ENCODE results near the gene SLC27A2. TPM values are rescaled to one million over a fixed set of nuclear protein-coding genes. Genes with fewer than 3 reads are reported as not detected.

Gene SLC27A2
- total RNA-seq, 1 donor from 2014 or later: 7.8 TPM

DNA sequence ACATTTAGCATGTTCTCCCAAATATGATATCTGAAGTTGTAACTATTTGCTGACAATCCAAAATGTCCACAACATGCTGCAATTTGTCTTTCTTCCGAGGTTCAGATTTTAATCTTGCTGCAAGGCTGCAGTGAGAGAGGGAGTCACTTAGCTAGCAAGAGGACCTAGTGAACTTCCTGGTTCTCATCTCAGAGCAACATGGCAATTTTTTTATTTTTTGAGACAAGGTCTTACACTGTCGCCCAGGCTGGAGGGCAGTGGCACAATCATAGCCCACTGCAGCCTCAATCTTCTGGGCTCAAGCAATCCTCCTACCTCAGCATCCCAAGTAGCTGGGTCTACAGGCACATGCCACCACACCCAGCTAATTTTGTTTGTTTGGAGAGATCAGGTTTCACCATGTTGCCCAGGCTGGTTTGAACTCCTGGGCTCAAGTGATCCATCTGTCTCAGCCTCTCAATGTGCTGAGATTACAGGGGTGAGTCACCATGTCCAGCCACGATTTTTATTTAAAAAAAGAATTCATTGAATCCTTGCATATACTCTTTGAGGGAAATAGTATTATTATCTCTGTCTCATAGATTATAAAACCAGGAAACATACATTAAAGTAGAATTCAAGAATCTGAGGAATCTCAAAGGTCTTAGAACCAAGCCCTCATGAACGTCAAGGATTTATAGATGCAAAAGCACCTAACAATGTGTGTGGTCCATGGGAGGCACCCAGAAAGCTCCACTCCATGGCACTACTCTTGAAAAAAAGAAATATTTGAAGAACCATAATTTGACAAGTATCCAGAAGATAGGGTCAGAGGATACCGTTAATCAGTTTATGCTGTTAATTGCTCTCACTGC is 74.4 kb downstream of the SLC27A2 start:
- no peaks in the 10 kb centered on the region for H3K36me3 ChIP-seq (ENCODE audit: control insufficient read depth, insufficient read depth, low read length)
- no peaks in the 10 kb centered on the region for H3K27me3 ChIP-seq (ENCODE audit: control insufficient read depth, insufficient read depth, low read length)
- DNase-seq (ENCODE audit: low read depth): no peak
- no peak overlapping the region for H3K4me3 ChIP-seq (ENCODE audit: low read depth, low read length)
- no peak for TF ChIP-seq CTCF (IDR thresholded peaks at IDR 0.05; ENCODE audit: insufficient read depth, low read length, poor library complexity, severe bottlenecking)

- Histone ChIP-seq H3K4me3 (ENCODE audit: low read depth, low read length) (no peak overlapping the region), H3K27me3 (ENCODE audit: control insufficient read depth, insufficient read depth, low read length) (no peaks in the 10 kb centered on the region), H3K36me3 (ENCODE audit: control insufficient read depth, insufficient read depth, low read length) (no peaks in the 10 kb centered on the region)
- DNase-seq (ENCODE audit: low read depth): no peak
- no peak for TF ChIP-seq CTCF (IDR thresholded peaks at IDR 0.05; ENCODE audit: insufficient read depth, low read length, poor library complexity, severe bottlenecking)
Observed at GRCh38 chr15:50257332-50257731, 75.3 kb downstream of the SLC27A2 start.

DNA sequence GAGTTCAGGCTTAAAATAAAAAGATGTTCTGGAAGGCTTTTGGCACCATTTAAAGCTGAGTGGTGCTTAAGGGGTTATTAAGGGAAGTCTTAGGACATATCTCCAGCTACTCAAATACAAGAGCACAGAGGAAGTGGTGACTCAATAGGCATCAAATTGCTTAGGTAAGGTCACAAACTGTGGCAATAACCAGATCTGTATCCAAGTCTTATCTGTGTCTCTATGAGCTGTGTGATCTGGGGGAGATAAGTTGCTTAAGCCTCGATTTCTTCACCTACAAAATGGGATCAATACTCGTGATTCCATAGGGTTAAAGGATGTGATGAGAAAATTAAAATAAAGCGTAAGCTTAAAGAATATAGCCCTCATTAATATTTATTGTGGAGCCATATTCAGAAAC is 75.9 kb downstream of the SLC27A2 start:
- Histone ChIP-seq H3K36me3 (ENCODE audit: control insufficient read depth, insufficient read depth, low read length) (no peaks in the 10 kb centered on the region), H3K4me3 (ENCODE audit: low read depth, low read length) (no peak overlapping the region), H3K27me3 (ENCODE audit: control insufficient read depth, insufficient read depth, low read length) (no peaks in the 10 kb centered on the region)
- no peak for TF ChIP-seq CTCF (IDR thresholded peaks at IDR 0.05; ENCODE audit: insufficient read depth, low read length, poor library complexity, severe bottlenecking)
- no peak for DNase-seq (ENCODE audit: low read depth)

DNA sequence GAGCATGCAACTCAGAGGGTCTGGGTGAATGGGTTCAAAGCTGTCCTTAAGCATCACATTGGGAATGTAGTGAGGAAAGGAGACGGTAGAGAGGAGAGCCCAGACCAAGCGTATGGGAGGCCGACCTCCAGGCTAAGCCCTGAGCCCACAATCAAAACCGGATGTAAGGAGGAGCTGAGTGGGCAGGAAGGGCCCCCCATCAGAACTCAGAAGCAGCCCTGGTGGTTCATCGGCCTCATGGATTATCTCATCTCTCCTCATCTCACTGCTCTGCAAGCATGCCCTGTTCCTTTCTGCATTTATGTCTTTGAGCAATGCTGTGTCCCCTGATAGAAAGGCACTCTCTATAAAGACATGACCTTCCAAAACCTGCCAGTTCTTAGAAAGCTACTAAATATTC is 77.3 kb downstream of the SLC27A2 start:
- Histone ChIP-seq H3K4me3 (ENCODE audit: low read depth, low read length) (no peak overlapping the region), H3K36me3 (ENCODE audit: control insufficient read depth, insufficient read depth, low read length) (no peaks in the 10 kb centered on the region), H3K27me3 (ENCODE audit: control insufficient read depth, insufficient read depth, low read length) (no peaks in the 10 kb centered on the region)
- DNase-seq (ENCODE audit: low read depth): no peak
- no peak for TF ChIP-seq CTCF (IDR thresholded peaks at IDR 0.05; ENCODE audit: insufficient read depth, low read length, poor library complexity, severe bottlenecking)

- DNase-seq (ENCODE audit: low read depth): no peak
- Histone ChIP-seq H3K4me3 (ENCODE audit: low read depth, low read length) (no peak overlapping the region), H3K27me3 (ENCODE audit: control insufficient read depth, insufficient read depth, low read length) (no peaks in the 10 kb centered on the region), H3K36me3 (ENCODE audit: control insufficient read depth, insufficient read depth, low read length) (no peaks in the 10 kb centered on the region)
- no peak for TF ChIP-seq CTCF (IDR thresholded peaks at IDR 0.05; ENCODE audit: insufficient read depth, low read length, poor library complexity, severe bottlenecking)
Observed at GRCh38 chr15:50260969-50261496, 79.0 kb downstream of the SLC27A2 start.
